ENCODE data around the gene MICB.
"Not testable (repeated sequence)": the region's sequence is repeated elsewhere in the genome, so short reads cannot be mapped to it uniquely, and the experiment has no call there.

Gene MICB

GRCh38 chr6:31543639-31544038 lies 45.7 kb downstream of the MICB start:
- DNase-seq, result no peak

GRCh38 chr6:31544676-31545075 lies 46.7 kb downstream of the MICB start:
- no peak for DNase-seq

GRCh38 chr6:31545291-31545690 lies 47.3 kb downstream of the MICB start:
- DNase-seq, result no peak

GRCh38 chr6:31546339-31546957 lies 48.5 kb downstream of the MICB start, which contains the start of gene ATP6V1G2:
ATP6V1G2 (minus strand) TSS chr6:31546608; CDS start chr6:31546559, 49 bp downstream.
- peak; percentile 94 for DNase-seq

GRCh38 chr6:31546958-31547726 lies 49.2 kb downstream of the MICB start, which contains the start of gene NFKBIL1:
NFKBIL1 (plus strand) TSS chr6:31547608; CDS start chr6:31547695, 87 bp downstream.
- peak; percentile 90 for DNase-seq

GRCh38 chr6:31547727-31548543 lies 50.0 kb downstream of the MICB start:
- DNase-seq, result no peak

GRCh38 chr6:31548544-31548873 lies 50.6 kb downstream of the MICB start:
- DNase-seq, result no peak

GRCh38 chr6:31551371-31551770 lies 53.4 kb downstream of the MICB start:
- not testable (repeated sequence) for DNase-seq

GRCh38 chr6:31556307-31556706 lies 58.4 kb downstream of the MICB start:
- no peak for DNase-seq

- DNase-seq, result no peak
Measured at GRCh38 chr6:31557443-31558317, 59.7 kb downstream of the MICB start.

- no peak for DNase-seq
Measured at GRCh38 chr6:31558318-31558625, 60.3 kb downstream of the MICB start.

- no peak for DNase-seq
Measured at GRCh38 chr6:31558631-31559500, 60.9 kb downstream of the MICB start.

GRCh38 chr6:31559606-31559957 lies 61.6 kb downstream of the MICB start:
- no peak for DNase-seq

- no peak for DNase-seq
Measured at GRCh38 chr6:31559958-31560696, 62.2 kb downstream of the MICB start.

- DNase-seq, result no peak
Measured at GRCh38 chr6:31560697-31561058, 62.7 kb downstream of the MICB start.
